ENCODE results near the gene GALNT2.

Gene GALNT2

GRCh38 chr1:230028602-230029223 lies 38.3 kb upstream of the GALNT2 start:
- H3K27ac ChIP-seq: no peak overlapping the region

GRCh38 chr1:230029244-230029941 lies 37.6 kb upstream of the GALNT2 start:
- DNase-seq (ENCODE audit: low spot score): no peak
- TF ChIP-seq CTCF (IDR thresholded peaks at IDR 0.05): no peak

More at GRCh38 chr1:230028602-230029223, 38.3 kb upstream of the GALNT2 start:
- H3K4me3 ChIP-seq: no peak overlapping the region
- no peak for DNase-seq (ENCODE audit: low spot score)
- no peak for TF ChIP-seq CTCF (IDR thresholded peaks at IDR 0.05)

GRCh38 chr1:230030122-230030821 lies 36.8 kb upstream of the GALNT2 start:
- no peak for TF ChIP-seq CTCF (IDR thresholded peaks at IDR 0.05)

More at GRCh38 chr1:230029244-230029941, 37.6 kb upstream of the GALNT2 start:
- H3K4me3 ChIP-seq: no peak overlapping the region
- H3K27ac ChIP-seq: no peak overlapping the region

GRCh38 chr1:230031131-230031530 lies 35.9 kb upstream of the GALNT2 start:
- Histone ChIP-seq H3K27ac (no peak overlapping the region), H3K4me3 (no peak overlapping the region)
- DNase-seq (ENCODE audit: low spot score): no peak
- TF ChIP-seq CTCF (IDR thresholded peaks at IDR 0.05): no peak

More at GRCh38 chr1:230030122-230030821, 36.8 kb upstream of the GALNT2 start:
- no peak overlapping the region for H3K4me3 ChIP-seq
- H3K27ac ChIP-seq: no peak overlapping the region
- no peak for DNase-seq (ENCODE audit: low spot score)

- TF ChIP-seq CTCF (IDR thresholded peaks at IDR 0.05): no peak
- no peak for DNase-seq (ENCODE audit: low spot score)
- H3K27ac ChIP-seq: no peak overlapping the region
- H3K4me3 ChIP-seq: no peak overlapping the region
These were observed 34.3 kb upstream of the GALNT2 start for GRCh38 chr1:230032516-230033281.

GRCh38 chr1:230037261-230037660 lies 29.8 kb upstream of the GALNT2 start:
- H3K27ac ChIP-seq: no peak overlapping the region
- no peak for TF ChIP-seq CTCF (IDR thresholded peaks at IDR 0.05)
- no peak overlapping the region for H3K4me3 ChIP-seq
- DNase-seq (ENCODE audit: low spot score): no peak
